Ovary (tissue), 3 donors: ENCODE measurements around the gene NFATC2IP.

ENCODE experiments used
- EP300 ChIP-seq: sonication (generic); formaldehyde crosslinking; IDR thresholded peaks from one replicate; pipeline ENCODE4 v1.6.1; 2017; ENCODE audit warnings: antibody characterized with exemption
- POLR2A ChIP-seq: fragments of 450-650 bp; IDR thresholded peaks from one replicate; pipeline ENCODE4 v1.6.1; 2017; ENCODE audit warnings: antibody characterized with exemption, mild to moderate bottlenecking, moderate library complexity
- TF ChIP-seq, protein P1 (sequence below), 3 donors: fragments of 450-650 bp in 2 of 3; fragments of 200-600 bp in 1 of 3; IDR thresholded peaks; one replicate each; pipeline versions ENCODE4 v1.5.1 to v1.8.0; 2016 to 2022; ENCODE audit warnings: antibody characterized with exemption in 3 of 3, mild to moderate bottlenecking in 1 of 3
- donor health status: DM: no; HTN: no; CAD: no.

DNA sequence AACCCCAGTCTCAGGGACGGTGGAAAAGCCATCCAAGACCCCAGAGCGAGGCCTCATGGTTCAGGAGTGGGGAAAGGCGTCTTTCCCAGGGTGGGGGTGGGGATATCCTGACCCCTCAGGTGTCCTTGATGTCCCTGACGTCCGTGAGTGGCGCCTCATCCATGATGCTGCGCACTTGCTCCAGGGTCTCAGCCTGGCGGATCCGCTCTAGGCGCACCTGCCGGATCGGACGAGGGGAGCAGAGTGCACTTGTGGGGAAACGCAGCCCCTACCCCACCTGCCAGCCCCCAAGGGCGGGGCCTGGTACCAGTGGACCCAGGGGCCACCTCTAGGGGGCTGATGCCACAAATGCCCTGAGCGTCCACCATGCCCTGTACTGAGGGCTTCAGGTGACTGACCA is 45.9 kb upstream of the NFATC2IP start:
- TF ChIP-seq, protein P1, sequence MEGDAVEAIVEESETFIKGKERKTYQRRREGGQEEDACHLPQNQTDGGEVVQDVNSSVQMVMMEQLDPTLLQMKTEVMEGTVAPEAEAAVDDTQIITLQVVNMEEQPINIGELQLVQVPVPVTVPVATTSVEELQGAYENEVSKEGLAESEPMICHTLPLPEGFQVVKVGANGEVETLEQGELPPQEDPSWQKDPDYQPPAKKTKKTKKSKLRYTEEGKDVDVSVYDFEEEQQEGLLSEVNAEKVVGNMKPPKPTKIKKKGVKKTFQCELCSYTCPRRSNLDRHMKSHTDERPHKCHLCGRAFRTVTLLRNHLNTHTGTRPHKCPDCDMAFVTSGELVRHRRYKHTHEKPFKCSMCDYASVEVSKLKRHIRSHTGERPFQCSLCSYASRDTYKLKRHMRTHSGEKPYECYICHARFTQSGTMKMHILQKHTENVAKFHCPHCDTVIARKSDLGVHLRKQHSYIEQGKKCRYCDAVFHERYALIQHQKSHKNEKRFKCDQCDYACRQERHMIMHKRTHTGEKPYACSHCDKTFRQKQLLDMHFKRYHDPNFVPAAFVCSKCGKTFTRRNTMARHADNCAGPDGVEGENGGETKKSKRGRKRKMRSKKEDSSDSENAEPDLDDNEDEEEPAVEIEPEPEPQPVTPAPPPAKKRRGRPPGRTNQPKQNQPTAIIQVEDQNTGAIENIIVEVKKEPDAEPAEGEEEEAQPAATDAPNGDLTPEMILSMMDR (IDR thresholded peaks at IDR 0.05) = no peak
- TF ChIP-seq POLR2A = no peak
- TF ChIP-seq EP300 = no peak
